SH-SY5Y (cell line): ENCODE data around the gene ATAD5.

Experiments used
- GATA2 ChIP-seq: IDR thresholded peaks from 2 replicates; pipeline ENCODE4 v1.6.1; 2011; ENCODE audit warnings: mild to moderate bottlenecking, low read depth, low read length
- GATA3 ChIP-seq: IDR thresholded peaks from 2 replicates; pipeline ENCODE4 v1.6.1; 2011; ENCODE audit warnings: low read depth, mild to moderate bottlenecking, low read length, moderate library complexity

DNA sequence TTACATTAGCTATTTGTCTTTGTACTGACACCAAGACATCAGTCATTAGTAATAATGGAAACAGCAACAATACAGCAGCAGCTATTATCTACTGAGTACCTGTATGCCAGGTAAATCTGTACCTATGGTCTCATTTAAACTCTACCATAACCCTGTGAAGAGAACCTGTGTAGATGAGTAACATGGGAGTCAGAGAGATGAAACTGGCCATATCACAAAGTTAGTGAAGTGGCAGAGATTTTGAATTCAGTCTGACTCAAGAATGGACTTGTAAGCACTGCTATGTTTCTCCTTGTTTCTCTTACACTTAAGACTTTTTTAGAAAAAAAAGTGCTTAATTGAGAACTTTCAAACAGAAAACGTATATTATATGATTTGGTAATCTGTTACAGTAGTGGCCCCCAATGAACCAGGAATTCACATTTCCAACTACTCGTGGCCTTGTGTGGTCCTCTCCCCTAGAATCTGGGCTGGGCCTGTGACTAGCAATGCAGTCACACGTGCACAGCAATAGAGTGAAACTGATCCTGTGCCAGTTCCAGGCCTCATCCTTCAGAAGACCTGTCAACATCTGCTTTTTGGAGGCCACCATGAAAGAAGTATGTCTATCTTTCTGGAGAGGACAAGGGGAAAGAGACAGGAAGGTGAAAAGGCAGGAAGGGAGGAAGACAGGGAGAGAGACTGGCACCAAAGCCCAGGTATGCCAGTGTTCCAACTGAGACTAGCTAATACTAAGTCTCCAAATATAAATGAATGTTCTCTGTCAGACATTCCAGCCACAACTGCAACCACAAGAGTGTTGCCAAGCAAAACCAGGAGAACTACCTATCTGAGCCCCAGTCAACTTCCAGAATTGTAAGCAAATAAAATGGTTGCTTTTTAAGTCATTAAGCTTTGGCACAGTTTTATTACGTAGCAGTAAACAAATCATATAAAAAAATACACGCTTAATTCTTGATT is 19.3 kb upstream of the ATAD5 start:
- TF ChIP-seq GATA2 (no peak), GATA3 (no peak)
